HEK293 (cell line): ENCODE results near the gene BAIAP3.

Experiments used
- CTCF ChIA-PET: fragments of 350-600 bp; formaldehyde crosslinking; extraction: SDS; loops from one replicate; lab custom pipeline; 2021; ENCODE audit warnings: antibody characterized with exemption; lab: Yijun Ruan, JAX
- POLR2A ChIA-PET: fragments of 300-600 bp; formaldehyde crosslinking; extraction: SDS; loops from one replicate; lab custom pipeline; 2020; ENCODE audit warnings: antibody characterized with exemption, inconsistent platforms; lab: Yijun Ruan, JAX
- H3K27ac ChIP-seq: fragments of 200-500 bp; sonication (Bioruptor generic); 2 replicates; pipeline ENCODE4 v1.5.1; 2014; ENCODE audit warnings: low read depth, low read length, control low read depth, inconsistent platforms; ENCODE audit errors: extremely low read depth
- H3K36me3 ChIP-seq, 2 experiments: fragments of 200-500 bp in 1 of 2; sonication (Bioruptor generic) in 1 of 2; 1 replicate in 1 of 2; 2 replicates in 1 of 2; pipeline ENCODE4 v1.5.1; 2014 to 2017; ENCODE audit warnings: inconsistent platforms in 2 of 2, low read length in 2 of 2; ENCODE audit not compliant: control insufficient read depth in 2 of 2, insufficient read depth in 1 of 2
- H3K4me1 ChIP-seq: fragments of 200-500 bp; sonication (Bioruptor generic); 2 replicates; pipeline ENCODE4 v1.5.1; 2014; ENCODE audit warnings: mild to moderate bottlenecking, low read length, inconsistent platforms; ENCODE audit not compliant: control insufficient read depth, insufficient read depth
- H3K4me3 ChIP-seq: 2 replicates; pipeline ENCODE4 v1.5.1; 2011; ENCODE audit warnings: low read depth, mild to moderate bottlenecking, control low read depth, low read length, moderate library complexity
- H3K9me3 ChIP-seq: fragments of 200-500 bp; sonication (Bioruptor generic); 2 replicates; pipeline ENCODE4 v1.5.1; 2014; ENCODE audit warnings: low read depth, low read length, inconsistent platforms; ENCODE audit not compliant: control insufficient read depth, insufficient read depth
- GLIS1 ChIP-seq: fragments of 450-650 bp; formaldehyde crosslinking; IDR thresholded peaks from 2 replicates; pipeline ENCODE4 v1.5.1; 2016; ENCODE audit warnings: missing biosample characterization, missing genetic modification characterization
- HOXA7 ChIP-seq: sonication (generic); formaldehyde crosslinking; IDR thresholded peaks from 2 replicates; pipeline ENCODE4 v1.8.1; 2022; ENCODE audit warnings: missing genetic modification reagents, borderline replicate concordance
- KLF9 ChIP-seq: fragments of 450-650 bp; formaldehyde crosslinking; IDR thresholded peaks from 2 replicates; pipeline ENCODE4 v1.5.1; 2016; ENCODE audit warnings: missing biosample characterization, missing genetic modification characterization, low read depth
- ZFHX2 ChIP-seq: fragments of 450-650 bp; formaldehyde crosslinking; conservative IDR thresholded peaks from 2 replicates; pipeline ENCODE4 v1.5.1; 2016; ENCODE audit warnings: missing biosample characterization, missing genetic modification characterization
- ZNF138 ChIP-seq: fragments of 450-650 bp; formaldehyde crosslinking; IDR thresholded peaks from 2 replicates; pipeline ENCODE4 v1.5.1; 2016; ENCODE audit warnings: missing biosample characterization, missing genetic modification characterization, borderline replicate concordance
- ZNF184 ChIP-seq: fragments of 450-650 bp; IDR thresholded peaks from 2 replicates; pipeline ENCODE4 v1.5.1; 2018; ENCODE audit warnings: missing biosample characterization, mild to moderate bottlenecking, missing genetic modification characterization
- ZNF324 ChIP-seq: fragments of 450-650 bp; formaldehyde crosslinking; IDR thresholded peaks from 2 replicates; pipeline ENCODE4 v1.5.1; 2016; ENCODE audit warnings: missing biosample characterization, missing genetic modification characterization
- ZNF48 ChIP-seq: fragments of 450-650 bp; formaldehyde crosslinking; IDR thresholded peaks from 2 replicates; pipeline ENCODE4 v1.5.1; 2016; ENCODE audit warnings: missing biosample characterization, missing genetic modification characterization
- ZNF514 ChIP-seq: fragments of 450-650 bp; formaldehyde crosslinking; IDR thresholded peaks from 2 replicates; pipeline ENCODE4 v1.5.1; 2016; ENCODE audit warnings: missing biosample characterization, missing genetic modification characterization
- ZNF837 ChIP-seq: fragments of 450-650 bp; formaldehyde crosslinking; IDR thresholded peaks from 2 replicates; pipeline ENCODE4 v1.5.1; 2016; ENCODE audit warnings: missing biosample characterization, missing genetic modification characterization
- ZXDB ChIP-seq: fragments of 450-650 bp; formaldehyde crosslinking; IDR thresholded peaks from 2 replicates; pipeline ENCODE4 v1.5.1; 2016; ENCODE audit warnings: missing biosample characterization, missing genetic modification characterization
- TF ChIP-seq, protein P1 (sequence below): fragments of 450-650 bp; IDR thresholded peaks from 2 replicates; pipeline ENCODE4 v1.5.1; 2018; ENCODE audit warnings: missing biosample characterization, missing genetic modification characterization
- TF ChIP-seq, protein P2 (sequence below): fragments of 450-650 bp; formaldehyde crosslinking; conservative IDR thresholded peaks from 2 replicates; pipeline ENCODE4 v1.5.1; 2016; ENCODE audit warnings: low read depth, missing biosample characterization, missing genetic modification characterization
- TF ChIP-seq, protein P3 (sequence below): fragments of 450-650 bp; formaldehyde crosslinking; IDR thresholded peaks from 2 replicates; pipeline ENCODE4 v1.5.1; 2016; ENCODE audit warnings: missing biosample characterization, missing genetic modification characterization
- TF ChIP-seq, protein P4 (sequence below): fragments of 450-650 bp; formaldehyde crosslinking; IDR thresholded peaks from 2 replicates; pipeline ENCODE4 v1.5.1; 2016; ENCODE audit warnings: missing biosample characterization, missing genetic modification characterization, borderline replicate concordance

The BAIAP3 gene

DNA sequence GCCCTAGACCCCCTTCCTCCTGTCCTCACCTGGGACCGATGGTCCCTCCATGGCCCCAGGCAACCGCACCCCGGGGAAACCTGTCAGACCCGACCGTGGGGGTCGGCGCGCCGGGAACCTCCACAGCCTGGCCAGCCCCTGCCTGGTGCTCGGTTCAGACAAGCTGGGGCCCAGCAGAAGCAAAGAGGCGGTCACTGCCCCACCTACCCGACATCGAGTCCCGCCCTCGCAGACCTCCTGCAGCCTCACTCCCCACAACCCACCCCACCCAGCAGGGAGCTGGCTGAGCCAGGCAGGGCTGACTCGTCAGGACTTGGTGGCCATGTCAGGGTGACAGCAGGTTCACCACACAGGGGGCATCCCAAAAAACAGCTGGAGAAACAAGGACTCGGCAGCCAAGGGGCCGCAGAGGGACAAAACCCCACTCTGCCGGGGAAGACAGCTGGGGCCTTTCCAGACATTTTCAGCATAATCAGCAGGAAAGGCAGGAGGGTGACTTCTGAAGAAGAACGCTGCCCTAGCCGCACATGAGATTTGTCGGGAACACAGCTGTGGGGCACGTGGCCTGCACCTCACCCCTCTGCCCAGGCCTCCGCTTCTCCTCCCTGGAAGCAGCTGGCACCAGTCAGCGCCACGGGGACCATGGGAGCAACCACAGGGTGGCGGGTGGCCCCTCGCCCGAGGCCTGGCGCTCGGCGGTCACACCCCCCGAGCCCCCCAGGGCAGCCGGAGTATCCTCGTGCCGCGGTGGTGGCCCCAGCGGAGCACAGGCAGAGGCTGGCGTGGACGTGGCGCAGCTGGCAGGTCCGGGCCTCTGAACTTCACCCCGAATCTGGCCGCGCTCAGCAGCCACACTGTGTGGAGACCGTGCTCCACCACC lies 41.2 kb downstream of the BAIAP3 start (continued):
- TF ChIP-seq ZNF138 (tag by site-specific recombination) (no peak), ZNF184 (tag by site-specific recombination) (no peak), ZNF48 (tag by site-specific recombination) (no peak), ZXDB (no peak), GLIS1 (tag by site-specific recombination) (peak; percentile 37; the same call in 1 of the 2 replicates), ZNF324 (no peak)

GRCh38 chr16:1375298-1375640 lies 41.8 kb downstream of the BAIAP3 start:
- CTCF ChIA-PET, result interaction anchor here (0.6 to 1.4 kb wide), 2 partner anchors 12 to 629 kb away, joined by 5 to 7 read pairs; no protein-coding TSS in a partner anchor
- POLR2A ChIA-PET, result no interaction called here
- no peak overlapping the region for H3K4me3 ChIP-seq
- H3K27ac ChIP-seq, result no peak overlapping the region
- TF ChIP-seq, protein P1, sequence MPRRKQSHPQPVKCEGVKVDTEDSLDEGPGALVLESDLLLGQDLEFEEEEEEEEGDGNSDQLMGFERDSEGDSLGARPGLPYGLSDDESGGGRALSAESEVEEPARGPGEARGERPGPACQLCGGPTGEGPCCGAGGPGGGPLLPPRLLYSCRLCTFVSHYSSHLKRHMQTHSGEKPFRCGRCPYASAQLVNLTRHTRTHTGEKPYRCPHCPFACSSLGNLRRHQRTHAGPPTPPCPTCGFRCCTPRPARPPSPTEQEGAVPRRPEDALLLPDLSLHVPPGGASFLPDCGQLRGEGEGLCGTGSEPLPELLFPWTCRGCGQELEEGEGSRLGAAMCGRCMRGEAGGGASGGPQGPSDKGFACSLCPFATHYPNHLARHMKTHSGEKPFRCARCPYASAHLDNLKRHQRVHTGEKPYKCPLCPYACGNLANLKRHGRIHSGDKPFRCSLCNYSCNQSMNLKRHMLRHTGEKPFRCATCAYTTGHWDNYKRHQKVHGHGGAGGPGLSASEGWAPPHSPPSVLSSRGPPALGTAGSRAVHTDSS, result no peak
- TF ChIP-seq ZNF514 (tag by site-specific recombination), result no peak
- TF ChIP-seq ZFHX2 (tag by site-specific recombination), result no peak
- TF ChIP-seq KLF9 (tag by site-specific recombination), result no peak
- TF ChIP-seq, protein P2, sequence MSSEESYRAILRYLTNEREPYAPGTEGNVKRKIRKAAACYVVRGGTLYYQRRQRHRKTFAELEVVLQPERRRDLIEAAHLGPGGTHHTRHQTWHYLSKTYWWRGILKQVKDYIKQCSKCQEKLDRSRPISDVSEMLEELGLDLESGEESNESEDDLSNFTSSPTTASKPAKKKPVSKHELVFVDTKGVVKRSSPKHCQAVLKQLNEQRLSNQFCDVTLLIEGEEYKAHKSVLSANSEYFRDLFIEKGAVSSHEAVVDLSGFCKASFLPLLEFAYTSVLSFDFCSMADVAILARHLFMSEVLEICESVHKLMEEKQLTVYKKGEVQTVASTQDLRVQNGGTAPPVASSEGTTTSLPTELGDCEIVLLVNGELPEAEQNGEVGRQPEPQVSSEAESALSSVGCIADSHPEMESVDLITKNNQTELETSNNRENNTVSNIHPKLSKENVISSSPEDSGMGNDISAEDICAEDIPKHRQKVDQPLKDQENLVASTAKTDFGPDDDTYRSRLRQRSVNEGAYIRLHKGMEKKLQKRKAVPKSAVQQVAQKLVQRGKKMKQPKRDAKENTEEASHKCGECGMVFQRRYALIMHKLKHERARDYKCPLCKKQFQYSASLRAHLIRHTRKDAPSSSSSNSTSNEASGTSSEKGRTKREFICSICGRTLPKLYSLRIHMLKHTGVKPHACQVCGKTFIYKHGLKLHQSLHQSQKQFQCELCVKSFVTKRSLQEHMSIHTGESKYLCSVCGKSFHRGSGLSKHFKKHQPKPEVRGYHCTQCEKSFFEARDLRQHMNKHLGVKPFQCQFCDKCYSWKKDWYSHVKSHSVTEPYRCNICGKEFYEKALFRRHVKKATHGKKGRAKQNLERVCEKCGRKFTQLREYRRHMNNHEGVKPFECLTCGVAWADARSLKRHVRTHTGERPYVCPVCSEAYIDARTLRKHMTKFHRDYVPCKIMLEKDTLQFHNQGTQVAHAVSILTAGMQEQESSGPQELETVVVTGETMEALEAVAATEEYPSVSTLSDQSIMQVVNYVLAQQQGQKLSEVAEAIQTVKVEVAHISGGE (tag by site-specific recombination), result no peak
- TF ChIP-seq, protein P3, sequence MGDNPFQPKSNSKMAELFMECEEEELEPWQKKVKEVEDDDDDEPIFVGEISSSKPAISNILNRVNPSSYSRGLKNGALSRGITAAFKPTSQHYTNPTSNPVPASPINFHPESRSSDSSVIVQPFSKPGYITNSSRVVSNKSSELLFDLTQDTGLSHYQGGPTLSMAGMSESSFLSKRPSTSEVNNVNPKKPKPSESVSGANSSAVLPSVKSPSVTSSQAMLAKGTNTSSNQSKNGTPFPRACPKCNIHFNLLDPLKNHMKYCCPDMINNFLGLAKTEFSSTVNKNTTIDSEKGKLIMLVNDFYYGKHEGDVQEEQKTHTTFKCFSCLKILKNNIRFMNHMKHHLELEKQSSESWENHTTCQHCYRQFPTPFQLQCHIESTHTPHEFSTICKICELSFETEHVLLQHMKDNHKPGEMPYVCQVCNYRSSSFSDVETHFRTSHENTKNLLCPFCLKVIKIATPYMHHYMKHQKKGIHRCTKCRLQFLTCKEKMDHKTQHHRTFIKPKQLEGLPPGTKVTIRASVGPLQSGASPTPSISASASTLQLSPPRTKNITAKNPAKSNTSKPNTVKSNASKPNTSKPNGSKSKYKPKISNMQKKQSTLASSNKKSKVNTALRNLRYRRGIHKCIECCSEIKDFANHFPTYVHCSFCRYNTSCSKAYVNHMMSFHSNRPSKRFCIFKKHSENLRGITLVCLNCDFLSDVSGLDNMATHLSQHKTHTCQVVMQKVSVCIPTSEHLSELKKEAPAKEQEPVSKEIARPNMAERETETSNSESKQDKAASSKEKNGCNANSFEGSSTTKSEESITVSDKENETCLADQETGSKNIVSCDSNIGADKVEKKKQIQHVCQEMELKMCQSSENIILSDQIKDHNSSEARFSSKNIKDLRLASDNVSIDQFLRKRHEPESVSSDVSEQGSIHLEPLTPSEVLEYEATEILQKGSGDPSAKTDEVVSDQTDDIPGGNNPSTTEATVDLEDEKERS (tag by site-specific recombination), result no peak
- no peak for TF ChIP-seq ZNF837 (tag by site-specific recombination)
- TF ChIP-seq HOXA7 (CRISPR knock-in tag), result no peak
- TF ChIP-seq, protein P4, sequence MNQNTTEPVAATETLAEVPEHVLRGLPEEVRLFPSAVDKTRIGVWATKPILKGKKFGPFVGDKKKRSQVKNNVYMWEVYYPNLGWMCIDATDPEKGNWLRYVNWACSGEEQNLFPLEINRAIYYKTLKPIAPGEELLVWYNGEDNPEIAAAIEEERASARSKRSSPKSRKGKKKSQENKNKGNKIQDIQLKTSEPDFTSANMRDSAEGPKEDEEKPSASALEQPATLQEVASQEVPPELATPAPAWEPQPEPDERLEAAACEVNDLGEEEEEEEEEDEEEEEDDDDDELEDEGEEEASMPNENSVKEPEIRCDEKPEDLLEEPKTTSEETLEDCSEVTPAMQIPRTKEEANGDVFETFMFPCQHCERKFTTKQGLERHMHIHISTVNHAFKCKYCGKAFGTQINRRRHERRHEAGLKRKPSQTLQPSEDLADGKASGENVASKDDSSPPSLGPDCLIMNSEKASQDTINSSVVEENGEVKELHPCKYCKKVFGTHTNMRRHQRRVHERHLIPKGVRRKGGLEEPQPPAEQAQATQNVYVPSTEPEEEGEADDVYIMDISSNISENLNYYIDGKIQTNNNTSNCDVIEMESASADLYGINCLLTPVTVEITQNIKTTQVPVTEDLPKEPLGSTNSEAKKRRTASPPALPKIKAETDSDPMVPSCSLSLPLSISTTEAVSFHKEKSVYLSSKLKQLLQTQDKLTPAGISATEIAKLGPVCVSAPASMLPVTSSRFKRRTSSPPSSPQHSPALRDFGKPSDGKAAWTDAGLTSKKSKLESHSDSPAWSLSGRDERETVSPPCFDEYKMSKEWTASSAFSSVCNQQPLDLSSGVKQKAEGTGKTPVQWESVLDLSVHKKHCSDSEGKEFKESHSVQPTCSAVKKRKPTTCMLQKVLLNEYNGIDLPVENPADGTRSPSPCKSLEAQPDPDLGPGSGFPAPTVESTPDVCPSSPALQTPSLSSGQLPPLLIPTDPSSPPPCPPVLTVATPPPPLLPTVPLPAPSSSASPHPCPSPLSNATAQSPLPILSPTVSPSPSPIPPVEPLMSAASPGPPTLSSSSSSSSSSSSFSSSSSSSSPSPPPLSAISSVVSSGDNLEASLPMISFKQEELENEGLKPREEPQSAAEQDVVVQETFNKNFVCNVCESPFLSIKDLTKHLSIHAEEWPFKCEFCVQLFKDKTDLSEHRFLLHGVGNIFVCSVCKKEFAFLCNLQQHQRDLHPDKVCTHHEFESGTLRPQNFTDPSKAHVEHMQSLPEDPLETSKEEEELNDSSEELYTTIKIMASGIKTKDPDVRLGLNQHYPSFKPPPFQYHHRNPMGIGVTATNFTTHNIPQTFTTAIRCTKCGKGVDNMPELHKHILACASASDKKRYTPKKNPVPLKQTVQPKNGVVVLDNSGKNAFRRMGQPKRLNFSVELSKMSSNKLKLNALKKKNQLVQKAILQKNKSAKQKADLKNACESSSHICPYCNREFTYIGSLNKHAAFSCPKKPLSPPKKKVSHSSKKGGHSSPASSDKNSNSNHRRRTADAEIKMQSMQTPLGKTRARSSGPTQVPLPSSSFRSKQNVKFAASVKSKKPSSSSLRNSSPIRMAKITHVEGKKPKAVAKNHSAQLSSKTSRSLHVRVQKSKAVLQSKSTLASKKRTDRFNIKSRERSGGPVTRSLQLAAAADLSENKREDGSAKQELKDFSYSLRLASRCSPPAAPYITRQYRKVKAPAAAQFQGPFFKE (tag by site-specific recombination), result no peak
- peaks cover 0 to 22% of the 10 kb centered on the region in 2 experiments; a peak in 1 of 3 replicates for H3K36me3 ChIP-seq
- H3K4me1 ChIP-seq, result 0 out of 2 replicates have a peak, but pooled peaks cover 3% of the 10 kb centered on the region
- no peaks in the 10 kb centered on the region for H3K9me3 ChIP-seq
